Measurements from ENCODE around the gene SNAPC2.

SNAPC2 gene, protein sequence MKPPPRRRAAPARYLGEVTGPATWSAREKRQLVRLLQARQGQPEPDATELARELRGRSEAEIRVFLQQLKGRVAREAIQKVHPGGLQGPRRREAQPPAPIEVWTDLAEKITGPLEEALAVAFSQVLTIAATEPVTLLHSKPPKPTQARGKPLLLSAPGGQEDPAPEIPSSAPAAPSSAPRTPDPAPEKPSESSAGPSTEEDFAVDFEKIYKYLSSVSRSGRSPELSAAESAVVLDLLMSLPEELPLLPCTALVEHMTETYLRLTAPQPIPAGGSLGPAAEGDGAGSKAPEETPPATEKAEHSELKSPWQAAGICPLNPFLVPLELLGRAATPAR

DNA sequence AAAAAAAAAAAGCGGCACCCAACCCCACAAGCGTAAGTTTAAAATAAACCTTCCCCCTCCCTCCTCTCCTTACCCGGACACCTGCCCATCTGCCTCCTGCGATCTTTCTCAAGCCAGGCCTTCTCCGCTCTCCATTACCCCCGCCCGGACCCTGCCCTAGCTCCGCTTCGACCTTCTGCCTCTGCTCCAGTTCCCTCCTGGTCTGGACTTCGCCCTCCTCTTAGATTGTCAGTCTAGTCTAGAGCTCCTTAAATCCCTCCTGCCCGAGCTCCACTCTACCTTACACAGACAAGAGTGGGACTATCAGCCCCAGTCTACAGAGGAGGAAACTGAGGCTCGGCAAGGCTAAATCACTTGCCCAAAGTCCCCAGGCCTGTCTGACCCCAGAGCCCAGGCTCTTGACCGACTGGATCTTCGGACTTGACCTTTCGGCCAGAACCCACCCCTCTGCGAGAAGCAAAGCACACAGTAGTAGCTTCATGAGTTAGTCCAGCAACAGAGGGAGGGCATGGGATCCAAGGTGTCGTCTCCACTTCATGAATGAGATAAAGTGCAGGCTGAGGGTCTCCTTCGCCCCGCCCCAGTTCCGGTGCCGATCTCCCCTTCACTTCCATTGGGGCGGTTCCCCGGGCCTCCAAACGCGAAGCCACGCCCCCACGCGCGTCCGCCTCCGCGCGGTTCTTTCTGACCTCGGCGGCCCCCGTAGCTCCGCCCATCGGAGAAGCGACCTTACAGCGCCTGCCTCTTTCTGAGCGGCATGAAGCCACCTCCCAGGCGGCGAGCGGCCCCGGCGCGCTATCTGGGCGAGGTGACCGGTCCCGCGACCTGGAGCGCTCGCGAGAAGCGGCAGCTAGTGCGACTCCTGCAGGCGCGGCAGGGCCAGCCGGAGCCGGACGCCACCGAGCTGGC, at the start of gene SNAPC2:
Gene SNAPC2 (plus strand): TSS at position 729 of the 909 bp plus-strand sequence. CDS start 29 bp downstream, at position 758.
- DNase-seq (ENCODE audit: low read depth), result peak; percentile 93

DNA sequence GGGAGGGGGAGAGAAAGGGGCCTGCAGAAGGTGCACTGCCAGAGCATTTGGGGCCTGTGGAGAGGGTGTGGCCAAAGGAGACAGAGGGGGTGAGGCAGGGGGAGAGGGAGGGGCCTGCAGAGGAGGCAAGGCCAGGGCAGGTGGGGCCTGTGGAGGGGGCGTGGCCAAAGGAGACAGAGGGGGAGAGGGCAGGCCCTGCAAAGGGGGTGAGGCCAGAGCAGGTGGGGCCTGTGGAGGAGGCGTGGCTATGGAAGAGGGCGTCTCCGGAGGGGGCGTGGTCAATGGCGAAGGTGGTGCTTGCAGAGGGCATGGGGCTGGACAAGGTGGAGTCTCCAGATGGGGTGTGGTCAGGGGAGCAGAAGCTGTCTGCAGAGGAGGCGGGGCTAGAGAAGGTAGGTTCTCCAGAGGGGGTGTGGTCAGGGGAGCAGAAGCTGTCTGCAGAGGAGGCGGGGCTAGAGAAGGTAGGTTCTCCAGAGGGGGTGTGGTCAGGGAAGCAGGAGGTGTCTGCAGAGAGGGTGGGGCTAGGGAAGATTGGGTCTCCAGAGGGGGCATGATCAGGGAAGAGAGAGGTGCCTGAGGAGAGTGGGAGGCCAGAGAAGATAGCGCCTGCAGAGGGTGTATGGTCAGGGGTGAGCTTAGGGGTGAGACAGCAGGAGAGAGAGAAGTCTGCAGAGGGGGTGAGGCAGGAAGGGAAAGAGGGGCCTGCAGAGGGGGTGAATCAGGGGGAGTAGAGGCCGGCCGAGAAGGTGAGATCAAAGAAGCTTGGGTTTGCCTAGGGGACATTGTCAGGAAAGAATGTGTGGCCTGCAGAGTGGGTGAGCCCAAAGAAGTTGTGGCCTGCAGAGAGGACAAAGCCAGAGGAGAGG, 49.3 kb upstream of the SNAPC2 start:
- no peak for DNase-seq (ENCODE audit: low read depth)

DNA sequence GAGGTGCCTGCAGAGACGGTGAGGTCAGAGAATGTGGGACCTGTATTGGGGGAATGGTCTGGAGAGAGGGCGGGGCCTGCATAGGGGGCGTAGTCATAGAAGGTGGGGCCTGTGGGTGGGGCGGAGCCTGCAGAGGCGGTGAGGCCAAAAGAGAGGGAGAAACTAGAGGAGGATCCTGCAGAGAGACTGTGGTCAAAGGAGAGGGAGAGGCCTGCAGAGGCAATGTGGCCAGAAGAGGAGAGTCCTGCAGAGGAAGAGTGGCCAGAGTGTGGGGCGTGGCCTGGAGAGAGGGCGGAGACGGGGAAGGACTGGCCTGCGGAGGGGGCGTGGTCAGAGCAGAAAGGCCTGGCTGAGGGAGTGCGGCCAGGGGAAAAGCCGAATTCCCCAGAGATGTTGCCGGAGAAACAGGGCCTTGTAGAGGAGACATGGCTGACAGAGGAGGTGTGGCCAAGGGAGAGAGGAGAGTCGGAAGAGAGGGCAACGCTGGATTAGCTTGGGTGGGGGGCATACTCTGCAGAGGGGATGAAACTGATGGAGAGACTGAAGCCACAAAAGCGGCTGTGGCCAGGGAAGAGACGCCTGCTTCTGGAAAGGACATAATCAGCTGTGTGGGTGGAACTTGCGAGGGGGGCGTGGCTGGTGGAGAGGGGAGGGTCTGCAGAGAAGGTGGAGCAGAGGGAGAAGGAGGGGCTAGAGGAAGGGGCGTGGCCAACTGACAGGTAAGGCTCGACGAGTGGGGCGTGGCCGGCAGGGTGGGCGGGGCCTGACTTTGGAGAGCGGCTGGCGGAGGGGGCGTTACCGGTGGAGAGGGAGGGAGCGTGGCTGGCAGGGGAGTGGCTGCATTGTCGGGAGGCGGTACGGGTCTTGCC, 48.5 kb upstream of the SNAPC2 start:
- DNase-seq (ENCODE audit: low read depth), result peak; percentile 65

DNA sequence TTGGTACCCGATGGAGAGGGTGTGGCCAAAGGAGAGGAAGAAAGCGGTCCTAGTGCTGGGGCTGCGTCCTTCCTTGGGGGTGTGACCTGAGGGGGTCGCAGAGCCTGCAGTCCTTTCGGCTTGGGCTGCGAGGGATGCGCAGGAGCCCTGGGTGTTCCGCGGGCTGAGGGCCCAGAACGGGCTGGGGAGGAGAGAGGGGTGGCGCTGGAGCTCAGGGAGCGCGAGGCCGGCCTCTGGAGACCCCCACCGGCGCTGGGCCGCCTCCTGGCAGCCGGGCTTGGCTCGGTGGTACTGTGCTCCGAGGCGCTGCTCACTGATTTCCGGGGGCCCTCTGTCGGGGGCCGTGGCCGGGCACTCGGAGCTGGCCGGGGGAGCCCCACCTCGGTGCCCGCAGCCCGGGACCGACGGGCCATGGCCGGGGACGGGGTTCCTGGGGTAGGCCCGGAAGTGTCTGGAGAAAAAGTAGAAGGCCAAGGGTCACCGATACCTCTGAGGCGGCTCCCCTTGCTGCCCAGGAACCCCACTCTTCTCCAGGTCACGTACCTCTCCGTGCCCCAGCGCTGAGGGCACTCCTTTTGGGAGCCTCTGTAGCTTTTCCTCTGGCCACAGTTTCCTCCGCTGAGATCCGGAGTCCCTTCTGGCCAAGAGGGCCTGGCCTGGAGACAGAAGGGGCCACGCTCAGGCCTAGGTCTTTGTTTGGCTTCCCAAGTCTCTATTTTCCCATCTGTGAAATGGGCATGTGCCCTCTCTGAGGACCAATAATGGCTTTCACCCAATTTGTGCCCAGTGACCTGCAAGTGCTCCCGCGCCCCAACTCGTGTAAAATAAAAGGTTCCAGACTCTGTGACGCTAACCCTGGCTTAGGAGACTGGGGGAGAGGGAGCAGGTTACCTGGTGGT, 47.6 kb upstream of the SNAPC2 start:
- no peak for DNase-seq (ENCODE audit: low read depth)

DNA sequence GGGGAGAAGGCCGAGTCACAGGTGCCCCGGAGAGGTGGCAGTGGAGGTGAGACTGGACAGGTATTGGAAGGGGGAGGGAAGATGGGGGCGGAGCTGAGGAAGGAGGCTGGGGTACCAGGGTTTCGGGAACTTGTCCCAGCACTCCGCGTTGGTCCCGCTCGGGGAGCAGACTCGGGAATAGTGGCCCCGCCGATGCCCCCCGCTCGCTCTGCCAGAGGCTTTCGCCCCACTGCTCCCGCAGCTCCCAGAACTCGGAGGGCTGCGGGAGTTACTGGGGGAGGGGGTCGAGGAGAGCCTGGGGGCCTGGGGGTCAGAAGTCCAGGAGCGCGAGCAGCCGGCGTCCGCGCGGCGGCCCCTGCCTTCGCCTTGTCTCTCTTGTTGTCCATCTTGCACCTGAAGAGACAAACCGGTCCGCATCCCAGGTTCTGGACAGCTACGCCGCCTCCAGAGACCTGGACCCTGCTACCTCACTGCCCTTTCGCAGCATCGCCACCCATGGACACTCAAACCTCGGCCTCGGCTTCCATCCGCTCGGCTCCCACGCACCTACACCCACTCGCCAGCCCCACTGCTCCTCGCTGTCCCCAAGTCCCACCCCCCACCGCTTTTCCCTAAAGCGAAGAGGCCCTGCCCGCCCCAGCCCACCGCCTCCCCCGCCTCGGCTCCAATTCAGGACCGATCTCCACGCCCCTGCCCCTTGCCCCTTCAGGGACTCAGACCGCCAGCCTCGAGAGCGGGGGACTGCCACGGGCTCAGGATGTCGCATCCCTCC, 46.6 kb upstream of the SNAPC2 start:
- DNase-seq (ENCODE audit: low read depth), result no peak

DNA sequence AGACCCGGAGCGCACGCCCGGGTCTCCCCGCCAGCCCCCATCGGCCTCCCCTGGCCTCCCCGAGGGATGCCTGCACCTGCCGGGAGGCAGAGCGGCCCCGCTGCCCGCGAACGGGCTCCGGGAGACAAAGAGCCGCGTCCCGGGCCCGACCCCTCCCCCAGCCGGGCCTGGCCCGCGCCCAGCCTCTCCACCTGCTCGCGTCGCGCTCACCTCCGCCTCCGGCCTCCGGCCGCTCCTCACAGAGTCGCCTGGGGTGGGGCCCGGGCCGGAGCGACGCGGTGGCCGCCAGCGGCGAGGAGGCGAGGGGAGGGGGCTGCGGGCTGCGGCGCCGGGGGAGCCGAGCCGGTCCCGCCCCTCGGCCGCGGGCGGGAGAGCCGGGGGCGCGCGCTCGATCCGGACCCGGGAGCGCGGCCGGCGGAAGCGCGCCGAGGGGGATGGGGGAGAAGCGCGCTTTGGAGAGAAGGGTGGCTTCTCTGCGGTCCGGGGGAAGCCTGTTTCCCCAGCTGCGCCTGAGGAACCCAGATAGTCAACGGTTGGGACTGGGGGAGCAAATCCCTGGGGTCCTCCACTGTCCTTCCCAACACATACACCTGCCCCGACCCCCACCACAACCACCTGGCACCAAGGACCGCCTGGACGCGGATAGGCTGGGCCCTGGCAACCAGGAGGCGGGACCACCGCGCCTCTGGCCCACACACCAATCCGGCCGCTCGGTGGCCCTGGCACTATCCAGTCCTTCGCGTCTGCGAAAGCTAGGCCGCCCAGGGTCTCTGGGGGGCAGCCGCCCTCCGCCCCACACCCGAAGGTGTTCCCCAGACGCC, 45.9 kb upstream of the SNAPC2 start, which contains the start of gene PRR36:
Gene PRR36 (minus strand): TSS at position 315 of the 821 bp plus-strand sequence. CDS start 701 bp downstream, outside the sequence.
- no peak for DNase-seq (ENCODE audit: low read depth)

DNA sequence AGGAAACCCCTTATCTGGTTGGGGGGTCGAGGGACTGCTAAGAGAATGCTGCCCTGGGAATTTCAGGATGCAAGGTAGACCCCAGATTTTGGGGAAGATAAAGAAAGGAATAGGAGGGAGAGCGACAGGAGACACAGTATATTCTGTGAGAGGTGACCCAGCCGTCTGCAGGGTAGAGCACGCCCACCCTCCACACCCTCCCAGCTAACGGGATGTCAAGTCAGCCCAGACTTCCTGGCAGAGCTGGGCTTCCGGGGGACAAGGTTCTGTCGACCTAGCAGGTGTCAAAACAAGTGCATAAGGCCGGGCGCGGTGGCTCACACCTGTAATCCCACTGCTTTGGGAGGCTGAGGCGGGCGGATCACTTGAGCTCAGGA, 45.3 kb upstream of the SNAPC2 start:
- DNase-seq (ENCODE audit: low read depth), result no peak

DNA sequence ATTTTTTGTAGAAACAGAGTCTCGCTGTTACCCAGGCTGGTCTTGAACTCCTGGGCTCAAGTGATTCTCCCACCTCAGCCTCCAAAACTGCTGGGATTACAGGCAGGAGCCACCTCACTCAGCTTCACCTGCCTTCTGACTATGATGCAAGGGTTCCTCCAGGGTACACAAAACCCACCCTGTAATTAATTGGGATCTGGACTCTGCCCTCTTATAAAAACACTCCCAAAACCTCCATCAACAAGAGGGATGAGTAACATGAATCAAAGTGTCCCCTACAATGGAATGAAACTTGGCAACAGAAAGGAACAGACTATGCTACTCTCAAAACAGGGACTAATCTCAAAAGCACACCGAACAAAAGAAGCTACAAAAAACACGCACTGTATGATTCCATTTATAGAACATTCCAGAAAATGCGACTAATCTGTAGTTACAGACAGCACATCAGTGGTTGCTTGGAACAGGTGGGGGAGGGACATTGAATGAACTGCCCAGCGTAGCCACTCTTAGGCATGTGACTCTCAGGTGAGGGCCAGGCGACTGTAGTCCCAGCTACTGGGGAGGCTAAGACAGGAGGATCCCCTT, 42.8 kb upstream of the SNAPC2 start:
- no peak for DNase-seq (ENCODE audit: low read depth)

DNA sequence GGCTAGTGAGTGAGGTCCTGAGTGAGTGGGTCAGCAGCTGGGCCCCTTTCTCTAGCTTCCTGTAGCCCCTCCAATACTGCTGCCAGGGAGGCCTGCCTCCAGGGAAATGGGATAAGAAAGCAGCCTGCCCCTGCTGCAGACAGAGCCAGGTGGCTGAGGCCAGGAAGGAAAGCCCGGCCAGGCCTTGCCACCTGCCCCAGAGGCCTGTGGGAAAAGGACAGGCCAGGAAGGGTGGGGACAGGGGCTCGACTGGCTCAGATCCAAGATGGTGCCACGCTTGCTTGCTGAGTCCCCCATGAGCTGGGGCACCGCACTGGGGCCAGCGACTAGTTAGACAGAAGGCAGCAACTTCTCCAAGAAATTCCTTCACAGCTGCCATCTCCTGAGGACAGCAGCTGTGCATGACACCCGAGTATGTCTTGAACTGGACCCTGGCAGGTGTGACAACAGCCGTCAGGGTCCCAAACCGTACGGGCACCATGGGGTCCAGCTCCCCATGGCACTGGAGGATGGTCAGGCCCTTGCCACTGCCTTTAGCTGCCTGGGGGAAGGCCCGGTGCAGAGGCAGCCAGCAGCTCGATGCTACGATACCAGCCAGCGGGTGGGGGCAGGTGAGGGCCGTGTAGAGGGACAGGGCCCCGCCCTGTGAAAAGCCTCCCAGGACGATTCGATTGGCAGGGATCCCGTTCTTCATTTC, 40.9 kb upstream of the SNAPC2 start:
- DNase-seq (ENCODE audit: low read depth), result no peak

DNA sequence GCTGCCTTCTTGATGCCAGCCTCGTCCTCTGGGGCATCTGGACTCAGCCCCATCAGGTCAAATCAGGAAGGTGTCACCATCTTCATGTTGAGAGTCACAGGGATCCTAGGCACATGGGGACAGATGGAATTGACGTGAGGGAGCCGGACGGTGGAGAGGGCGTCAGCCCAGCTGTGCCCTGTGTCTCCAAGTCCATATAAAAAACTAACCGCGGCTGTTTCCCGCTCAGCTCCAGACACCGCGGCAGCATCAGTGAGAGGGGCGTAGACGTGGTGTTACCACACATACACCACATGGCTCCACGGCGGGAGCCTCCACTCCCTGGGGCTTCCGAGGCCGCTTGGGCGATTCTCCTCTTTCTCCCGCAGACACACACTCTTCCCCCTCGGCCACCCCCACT, 40.3 kb upstream of the SNAPC2 start:
- DNase-seq (ENCODE audit: low read depth), result no peak

DNA sequence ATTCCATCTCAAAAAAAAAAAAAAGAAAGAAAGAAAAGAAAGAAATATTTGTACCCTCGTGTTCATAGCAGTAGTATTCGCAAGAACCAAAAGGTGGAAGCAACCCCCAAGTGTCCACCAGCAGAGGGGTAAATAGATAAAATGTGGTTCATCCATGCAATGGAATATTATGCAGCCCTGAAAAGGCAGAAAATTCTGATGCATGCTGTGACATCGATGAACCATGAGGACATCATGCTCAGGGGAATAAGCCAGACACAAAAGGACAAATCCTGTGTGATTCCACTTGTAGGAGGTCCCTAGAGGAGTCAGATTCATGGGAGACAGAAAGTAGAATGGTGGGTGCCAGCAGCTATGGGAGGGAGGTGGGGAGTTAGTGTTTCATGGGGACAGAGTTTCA, 38.2 kb upstream of the SNAPC2 start:
- no peak for DNase-seq (ENCODE audit: low read depth)

DNA sequence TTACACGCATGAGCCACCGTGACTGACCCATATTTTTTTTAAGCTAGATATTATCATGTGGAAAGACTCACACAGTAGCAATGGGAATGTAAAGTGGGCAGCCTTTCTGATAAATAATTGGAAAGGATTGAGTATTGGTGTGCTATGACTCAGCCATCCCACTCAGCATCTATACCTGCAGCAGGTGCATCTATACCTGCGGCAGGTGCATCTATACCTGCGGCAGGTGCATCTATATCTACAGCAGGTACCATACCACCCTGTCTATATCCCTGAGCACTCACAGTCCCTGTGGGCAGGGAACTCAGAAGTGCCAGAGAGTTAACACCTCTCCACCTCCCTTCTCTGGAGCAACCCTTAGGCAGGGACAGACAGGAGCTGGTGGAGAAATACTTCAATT, 37.0 kb upstream of the SNAPC2 start:
- DNase-seq (ENCODE audit: low read depth), result no peak

DNA sequence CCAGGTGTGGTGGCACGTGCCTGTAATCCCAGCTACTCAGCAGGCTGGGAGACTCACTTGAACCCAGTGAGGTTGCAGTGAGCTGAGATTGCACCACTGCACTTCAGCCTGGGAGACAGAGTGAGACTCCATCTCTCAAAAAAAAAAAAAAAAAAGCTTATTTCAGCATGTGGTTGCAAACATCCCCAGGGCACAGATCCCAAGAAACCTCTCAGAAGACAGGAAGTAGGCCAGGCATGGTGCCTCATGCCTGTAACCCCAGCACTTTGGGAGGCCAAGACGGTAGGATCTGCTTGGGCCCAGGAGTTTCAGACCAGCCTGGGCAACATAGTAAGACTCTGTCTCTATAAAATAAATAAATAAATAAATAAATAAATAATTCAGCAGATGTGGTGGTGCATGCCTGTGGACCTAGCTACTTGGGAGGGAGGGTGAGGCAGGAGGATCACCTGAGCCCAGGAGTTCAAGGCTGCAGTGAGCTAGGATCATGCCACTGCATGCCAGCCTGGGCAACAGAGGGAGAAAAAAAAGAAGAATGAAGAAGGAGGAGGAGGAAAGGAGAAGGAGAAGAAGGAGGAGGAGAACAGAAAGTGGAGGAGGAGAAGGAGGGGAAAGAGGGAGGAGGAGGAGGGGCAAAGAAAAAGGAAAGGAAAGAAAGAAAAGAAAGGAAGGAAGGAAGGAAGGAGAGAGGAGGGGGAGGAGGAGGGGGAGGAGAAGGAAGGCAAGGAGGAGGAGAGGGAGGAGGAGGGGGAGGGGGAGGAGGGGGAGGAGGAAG, 36.2 kb upstream of the SNAPC2 start:
- DNase-seq (ENCODE audit: low read depth), result no peak

DNA sequence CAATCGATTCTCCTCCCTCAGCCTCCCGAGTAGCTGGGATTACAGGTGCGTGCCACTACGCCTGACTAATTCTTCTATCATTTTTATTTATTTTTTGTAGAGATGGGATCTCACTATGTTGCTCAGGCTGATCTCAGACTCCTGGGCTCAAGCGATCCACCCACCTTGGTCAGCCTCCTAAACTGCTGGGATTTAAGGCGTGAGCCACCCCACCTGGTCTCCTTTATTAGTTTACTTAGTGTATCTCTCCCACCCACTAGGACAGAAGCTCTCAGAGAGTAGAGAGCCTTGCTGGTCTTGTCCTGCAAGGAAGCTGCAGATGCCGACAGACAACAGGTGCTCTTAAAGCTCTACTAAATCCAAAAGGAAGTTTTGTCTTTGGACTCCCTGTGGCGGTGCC, 34.3 kb upstream of the SNAPC2 start:
- DNase-seq (ENCODE audit: low read depth), result no peak

DNA sequence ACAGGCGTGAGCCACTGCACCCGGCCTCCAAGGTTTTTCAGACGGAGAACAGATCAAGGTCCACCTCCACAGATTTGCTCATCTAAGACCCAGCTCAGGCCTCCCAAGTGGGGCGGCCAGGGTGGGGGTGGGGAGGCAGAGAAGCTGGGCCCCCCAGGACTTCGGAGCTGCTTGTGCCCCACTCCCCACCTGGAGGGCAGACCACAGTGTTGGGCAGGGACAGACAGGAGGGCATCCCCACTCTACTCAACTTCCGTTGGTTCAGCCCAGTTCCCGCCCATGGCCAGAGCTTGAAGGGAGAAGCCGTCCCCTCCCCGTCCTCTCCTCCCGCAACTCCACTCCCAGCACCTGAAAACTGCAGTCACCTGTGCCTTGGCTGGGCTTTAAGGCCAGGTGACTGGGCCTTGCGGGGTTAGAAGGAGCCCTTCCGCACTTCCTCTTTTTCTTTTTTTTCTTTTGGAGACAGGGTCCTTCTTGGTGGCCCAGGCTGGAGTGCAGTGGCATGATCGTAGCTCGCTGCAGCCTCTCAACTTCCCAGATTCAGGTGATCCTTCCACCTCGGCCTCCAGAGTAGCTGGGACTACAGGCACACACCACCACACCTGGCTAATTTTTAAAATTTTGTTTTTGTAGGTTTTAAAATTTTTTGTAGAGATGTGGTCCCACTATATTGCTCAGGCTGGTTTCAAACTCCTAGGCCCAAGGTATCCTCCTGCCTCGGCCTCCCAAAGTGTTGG, 32.6 kb upstream of the SNAPC2 start:
- DNase-seq (ENCODE audit: low read depth), result no peak
